H9 (cell line): ENCODE data around the gene ACOT11. TPM values are rescaled to one million over a fixed set of nuclear protein-coding genes. Genes with fewer than 3 reads are reported as not detected.

ENCODE experiments used
- DNase-seq: peaks from one replicate; pipeline ENCODE4 v3.0.0-alpha.2; 2017
- H2AFZ ChIP-seq: one replicate; pipeline ENCODE4 v1.6.1; 2013; ENCODE audit warnings: mild to moderate bottlenecking, low read length, control low read depth, moderate library complexity
- H2AK5ac ChIP-seq: 2 replicates; pipeline ENCODE4 v1.6.1; 2013; ENCODE audit warnings: low read length, control low read depth, mixed read lengths; ENCODE audit not compliant: insufficient read length
- H2BK120ac ChIP-seq: one replicate; pipeline ENCODE4 v1.6.1; 2013; ENCODE audit warnings: low read depth, mild to moderate bottlenecking, low read length, control low read depth, inconsistent platforms; ENCODE audit not compliant: poor library complexity, severe bottlenecking
- H2BK12ac ChIP-seq: 2 replicates; pipeline ENCODE4 v1.6.1; 2013; ENCODE audit warnings: low read length, control low read depth, mixed read lengths, low read depth; ENCODE audit not compliant: insufficient read length
- H2BK15ac ChIP-seq: 2 replicates; pipeline ENCODE4 v1.6.1; 2013; ENCODE audit warnings: low read depth, low read length, control low read depth
- H2BK20ac ChIP-seq: one replicate; pipeline ENCODE4 v1.6.1; 2013; ENCODE audit warnings: low read depth, mild to moderate bottlenecking, low read length, control low read depth, inconsistent platforms; ENCODE audit not compliant: poor library complexity, severe bottlenecking
- H2BK5ac ChIP-seq: 2 replicates; pipeline ENCODE4 v1.6.1; 2013; ENCODE audit warnings: low read length, control low read depth, mixed read lengths; ENCODE audit not compliant: insufficient read length
- H3K14ac ChIP-seq: 2 replicates; pipeline ENCODE4 v1.6.1; 2013; ENCODE audit warnings: low read length, control low read depth; ENCODE audit not compliant: insufficient read depth
- H3K18ac ChIP-seq: 2 replicates; pipeline ENCODE4 v1.6.1; 2013; ENCODE audit warnings: low read depth, mild to moderate bottlenecking, mixed read lengths, low read length, control low read depth; ENCODE audit not compliant: insufficient read length
- H3K23ac ChIP-seq: 2 replicates; pipeline ENCODE4 v1.6.1; 2013; ENCODE audit warnings: low read length, control low read depth, mixed read lengths, low read depth; ENCODE audit not compliant: insufficient read length
- H3K23me2 ChIP-seq: 2 replicates; pipeline ENCODE4 v1.6.1; 2013; ENCODE audit warnings: low read depth, mild to moderate bottlenecking, mixed read lengths, low read length, control low read depth; ENCODE audit not compliant: insufficient read length, poor library complexity, severe bottlenecking
- H3K27ac ChIP-seq: 2 replicates; pipeline ENCODE4 v1.5.1; 2013; ENCODE audit warnings: low read length, control low read depth, mixed read lengths, low read depth; ENCODE audit not compliant: insufficient read length
- H3K27me3 ChIP-seq: 2 replicates; pipeline ENCODE4 v1.6.1; 2013; ENCODE audit warnings: low read length, control low read depth, inconsistent platforms; ENCODE audit not compliant: insufficient read depth
- H3K4ac ChIP-seq: 2 replicates; pipeline ENCODE4 v1.6.1; 2013; ENCODE audit warnings: low read depth, mild to moderate bottlenecking, control low read depth, inconsistent platforms, low read length, moderate library complexity
- H3K4me1 ChIP-seq: 2 replicates; pipeline ENCODE4 v1.6.1; 2013; ENCODE audit warnings: low read length, control low read depth, inconsistent platforms; ENCODE audit not compliant: insufficient read depth
- H3K4me2 ChIP-seq: 2 replicates; pipeline ENCODE4 v1.6.1; 2013; ENCODE audit warnings: low read length, control low read depth, mixed read lengths; ENCODE audit not compliant: insufficient read length, insufficient read depth
- H3K56ac ChIP-seq: 2 replicates; pipeline ENCODE4 v1.6.1; 2013; ENCODE audit warnings: low read depth, mild to moderate bottlenecking, mixed read lengths, low read length, control low read depth; ENCODE audit not compliant: insufficient read length
- H3K79me1 ChIP-seq: 2 replicates; pipeline ENCODE4 v1.6.1; 2013; ENCODE audit warnings: low read depth, mild to moderate bottlenecking, moderate library complexity, low read length, control low read depth, inconsistent platforms; ENCODE audit not compliant: insufficient read depth, poor library complexity, severe bottlenecking
- H3K79me2 ChIP-seq: 2 replicates; pipeline ENCODE4 v1.6.1; 2013; ENCODE audit warnings: low read length, control low read depth, inconsistent platforms; ENCODE audit not compliant: insufficient read depth
- H3K9ac ChIP-seq: 2 replicates; pipeline ENCODE4 v1.6.1; 2013; ENCODE audit warnings: low read length, control low read depth, mixed read lengths; ENCODE audit not compliant: insufficient read length; ENCODE audit errors: extremely low read depth
- H3K9me3 ChIP-seq: one replicate; pipeline ENCODE4 v1.6.1; 2013; ENCODE audit warnings: low read depth, low read length, inconsistent platforms; ENCODE audit not compliant: control insufficient read depth
- H3T11ph ChIP-seq: one replicate; pipeline ENCODE4 v1.6.1; 2013; ENCODE audit warnings: mild to moderate bottlenecking, low read length, control low read depth, inconsistent platforms
- H4K20me1 ChIP-seq: one replicate; pipeline ENCODE4 v1.6.1; 2013; ENCODE audit not compliant: control insufficient read depth, insufficient read length, insufficient read depth
- H4K5ac ChIP-seq: 2 replicates; pipeline ENCODE4 v1.6.1; 2013; ENCODE audit warnings: low read depth, mild to moderate bottlenecking, mixed read lengths, low read length, control low read depth; ENCODE audit not compliant: insufficient read length
- H4K8ac ChIP-seq: replicated peaks from 2 replicates; pipeline ENCODE4 v1.6.1; 2013; ENCODE audit warnings: low read length, control low read depth, mixed read lengths, low read depth; ENCODE audit not compliant: insufficient read length
- H4K91ac ChIP-seq: 2 replicates; pipeline ENCODE4 v1.6.1; 2013; ENCODE audit warnings: low read depth, mild to moderate bottlenecking, moderate library complexity, mixed read lengths, low read length, control low read depth; ENCODE audit not compliant: insufficient read length
- H3K27ac Mint-ChIP-seq, 3 experiments: 2 replicates in 2 of 3; 3 replicates in 1 of 3; pipeline ENCODE4 v1.8.0; 2020 to 2021; ENCODE audit warnings: mixed read lengths in 3 of 3, mild to moderate bottlenecking in 1 of 3, moderate library complexity in 1 of 3
- H3K27me3 Mint-ChIP-seq: 2 replicates; pipeline ENCODE4 v1.8.0; 2021; ENCODE audit warnings: low read depth, mild to moderate bottlenecking, moderate library complexity, mixed read lengths
- H3K36me3 Mint-ChIP-seq, 3 experiments: 2 replicates in 2 of 3; 3 replicates in 1 of 3; pipeline ENCODE4 v1.8.0; 2020 to 2021; ENCODE audit warnings: low read depth in 3 of 3, mixed read lengths in 3 of 3; ENCODE audit not compliant: insufficient read depth in 1 of 3
- H3K4me1 Mint-ChIP-seq, 2 experiments: 2 replicates each; pipeline ENCODE4 v1.8.0; 2020; ENCODE audit warnings: mixed read lengths in 2 of 2
- H3K4me3 Mint-ChIP-seq, 2 experiments: 2 replicates in 1 of 2; 3 replicates in 1 of 2; pipeline ENCODE4 v1.8.0; 2020 to 2021; ENCODE audit warnings: mild to moderate bottlenecking in 2 of 2, mixed read lengths in 2 of 2, moderate library complexity in 1 of 2
- H3K9me3 Mint-ChIP-seq, 2 experiments: 2 replicates in 1 of 2; 3 replicates in 1 of 2; pipeline ENCODE4 v1.8.0; 2020; ENCODE audit warnings: mild to moderate bottlenecking in 2 of 2, mixed read lengths in 2 of 2, moderate library complexity in 1 of 2
- CTCF ChIP-seq: fragments of 200-600 bp; sonication (generic); conservative IDR thresholded peaks from 3 replicates; pipeline ENCODE4 v1.8.0; 2021; ENCODE audit warnings: antibody characterized with exemption, mild to moderate bottlenecking
- WGBS: extraction: QIAGEN DNeasy Blood & Tissue Kit; methylation state at CpG from one replicate; pipeline ENCODE4 v1.1.7; 2013; ENCODE audit warnings: missing lambda C conversion rate, low lambda C conversion rate, mixed read lengths; ENCODE audit not compliant: insufficient read length; ENCODE audit errors: extremely low coverage; 5-methylcytosine and 5-hydroxymethylcytosine counted together
- total RNA-seq: library from RNA; stranded (reverse); gene quantifications from 2 replicates; pipeline ENCODE4 v1.2.1, GENCODE V29; 2021

ACOT11 gene
- total RNA-seq, 1 experiment from 2014 or later = 4.0 TPM

DNA sequence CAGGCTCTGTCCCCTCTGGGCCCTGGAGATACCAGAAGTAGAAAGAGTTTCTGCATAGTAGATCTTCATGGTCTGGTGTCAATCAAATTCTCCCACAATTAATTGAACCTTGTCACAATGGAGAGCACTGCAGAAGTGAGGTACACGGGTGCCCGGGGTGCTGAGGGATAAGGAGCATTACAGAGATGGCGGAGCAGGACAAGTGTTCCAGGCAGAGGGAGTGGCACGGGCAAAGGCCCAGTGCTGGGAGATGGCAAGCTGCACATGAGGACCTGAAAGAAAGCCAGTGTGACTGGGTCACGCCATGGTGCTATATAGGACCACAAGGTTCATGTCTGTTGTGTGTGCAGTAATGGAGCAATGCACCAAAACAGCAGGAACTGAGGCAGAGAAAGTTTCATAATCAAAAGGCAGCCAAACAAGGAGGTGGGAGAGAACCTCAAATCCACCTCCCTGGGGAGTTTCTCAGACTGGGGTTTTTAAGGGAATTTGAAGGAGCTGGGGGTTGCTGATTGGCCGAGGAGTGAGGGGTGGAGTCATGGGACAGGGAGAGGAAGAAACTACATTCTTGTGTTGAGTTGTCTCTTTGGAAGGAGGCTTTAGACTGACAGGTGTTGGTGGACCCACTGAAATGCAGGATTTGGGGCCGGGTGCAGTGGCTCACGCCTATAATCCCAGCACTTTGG is 27.7 kb downstream of the ACOT11 start:
- H2BK120ac ChIP-seq = no peak overlapping the region
- no peaks in the 10 kb centered on the region for H3K9me3 ChIP-seq
- no peak overlapping the region for H2BK12ac ChIP-seq
- H3K14ac ChIP-seq = no peak overlapping the region
- no peak for TF ChIP-seq CTCF
- H3K79me1 ChIP-seq = no peaks in the 10 kb centered on the region
- H3K23ac ChIP-seq = no peak overlapping the region
- no peaks in the 10 kb centered on the region for H3K36me3 Mint-ChIP-seq
- no peaks in the 10 kb centered on the region for H3K23me2 ChIP-seq
- H3K4me1 ChIP-seq = peaks cover 14% of the 10 kb centered on the region; the same call in 1 of the 2 replicates
- no peak overlapping the region for H3K18ac ChIP-seq
- WGBS = no CpG with 5 or more reads among the region's 8 CpGs
- no peak for DNase-seq
- no peak overlapping the region for H3K56ac ChIP-seq
- no peaks in the 10 kb centered on the region for H4K20me1 ChIP-seq
- H4K5ac ChIP-seq = no peak overlapping the region
- H4K8ac ChIP-seq = no peak overlapping the region
- no peak overlapping the region for H2BK20ac ChIP-seq
- H3K27ac Mint-ChIP-seq = 0 out of 7 replicates have a peak overlapping the region, but pooled peaks of 1 of the 3 experiments have one; percentile 9
- no peak overlapping the region for H3K4ac ChIP-seq
- no peak overlapping the region for H2AFZ ChIP-seq
- H3K27ac ChIP-seq = no peak overlapping the region
- no peak overlapping the region for H3T11ph ChIP-seq
- no peak overlapping the region for H3K9ac ChIP-seq
- no peak overlapping the region for H2BK5ac ChIP-seq
- no peak overlapping the region for H3K4me3 Mint-ChIP-seq
- no peaks in the 10 kb centered on the region for H3K79me2 ChIP-seq
- H2BK15ac ChIP-seq = no peak overlapping the region
- H3K9me3 Mint-ChIP-seq = no peaks in the 10 kb centered on the region
- no peak overlapping the region for H4K91ac ChIP-seq
- H2AK5ac ChIP-seq = no peak overlapping the region
- H3K4me1 Mint-ChIP-seq = peaks cover 54 to 62% of the 10 kb centered on the region in 2 experiments
- no peaks in the 10 kb centered on the region for H3K27me3 ChIP-seq
- no peak overlapping the region for H3K4me2 ChIP-seq
- no peaks in the 10 kb centered on the region for H3K27me3 Mint-ChIP-seq
